ENCODE measurements around the gene FOXD1.

- TF ChIP-seq POLR2A (IDR thresholded peaks at IDR 0.05): no peak
- no peak for TF ChIP-seq CTCF (IDR thresholded peaks at IDR 0.05 in 4 of 5, conservative IDR thresholded peaks at IDR 0.05 in 1 of 5)
Measured at GRCh38 chr5:73488806-73489205, 40.2 kb upstream of the FOXD1 start.
